Activated CD4-positive, alpha-beta T cell treated with anti-CD3 and anti-CD28 coated beads for 1 hour (primary cell): Measurements from ENCODE around the gene ACTN3.
A peak's percentile ranks its signal among the peaks of the same experiment; 100 is the strongest.

ENCODE experiments used
- DNase-seq: peaks from one replicate; pipeline ENCODE4 v3.0.0-alpha.2; 2020

The ACTN3 gene

GRCh38 chr11:66545701-66546367, 869 bp upstream of the ACTN3 start, which contains the start of gene ZDHHC24:
Gene ZDHHC24 (minus strand): TSS chr11:66546048. CDS start chr11:66546003, 45 bp downstream.
- DNase-seq, result peak; percentile 61

GRCh38 chr11:66546966-66547661, 411 bp downstream of the ACTN3 start:
- DNase-seq, result no peak

- DNase-seq, result no peak
Observed at GRCh38 chr11:66547662-66548009, 933 bp downstream of the ACTN3 start.

GRCh38 chr11:66548041-66548440, 1.3 kb downstream of the ACTN3 start:
- no peak for DNase-seq

GRCh38 chr11:66548774-66549630, 2.3 kb downstream of the ACTN3 start:
- DNase-seq, result no peak

GRCh38 chr11:66549696-66550095, 3.0 kb downstream of the ACTN3 start:
- no peak for DNase-seq

- no peak for DNase-seq
Observed at GRCh38 chr11:66550887-66551286, 4.2 kb downstream of the ACTN3 start.

- DNase-seq, result no peak
Observed at GRCh38 chr11:66554602-66555001, 7.9 kb downstream of the ACTN3 start.

GRCh38 chr11:66555416-66555815, 8.7 kb downstream of the ACTN3 start:
- no peak for DNase-seq

- DNase-seq, result no peak
Observed at GRCh38 chr11:66556086-66556485, 9.4 kb downstream of the ACTN3 start.

- no peak for DNase-seq
Observed at GRCh38 chr11:66557733-66558326, 11.1 kb downstream of the ACTN3 start.

GRCh38 chr11:66559142-66559865, 12.6 kb downstream of the ACTN3 start:
- no peak for DNase-seq

- DNase-seq, result no peak
Observed at GRCh38 chr11:66559866-66560676, 13.4 kb downstream of the ACTN3 start.

- no peak for DNase-seq
Observed at GRCh38 chr11:66561178-66561974, 14.7 kb downstream of the ACTN3 start.

GRCh38 chr11:66561975-66562248, 15.2 kb downstream of the ACTN3 start:
- no peak for DNase-seq

- no peak for DNase-seq
Observed at GRCh38 chr11:66562275-66562674, 15.6 kb downstream of the ACTN3 start.

- no peak for DNase-seq
Observed at GRCh38 chr11:66562907-66563583, 16.3 kb downstream of the ACTN3 start.

GRCh38 chr11:66563832-66564231, 17.1 kb downstream of the ACTN3 start:
- DNase-seq, result no peak

GRCh38 chr11:66564538-66564937, 17.8 kb downstream of the ACTN3 start:
- no peak for DNase-seq

- DNase-seq, result no peak
Observed at GRCh38 chr11:66564984-66565383, 18.3 kb downstream of the ACTN3 start.

- no peak for DNase-seq
Observed at GRCh38 chr11:66566221-66566620, 19.5 kb downstream of the ACTN3 start.
